ENCODE data around the gene ROBO1. TPM values are rescaled to one million over a fixed set of nuclear protein-coding genes. Genes with fewer than 3 reads are reported as not detected.

ROBO1 gene
- total RNA-seq, 1 donor from 2014 or later, result 169 TPM

DNA sequence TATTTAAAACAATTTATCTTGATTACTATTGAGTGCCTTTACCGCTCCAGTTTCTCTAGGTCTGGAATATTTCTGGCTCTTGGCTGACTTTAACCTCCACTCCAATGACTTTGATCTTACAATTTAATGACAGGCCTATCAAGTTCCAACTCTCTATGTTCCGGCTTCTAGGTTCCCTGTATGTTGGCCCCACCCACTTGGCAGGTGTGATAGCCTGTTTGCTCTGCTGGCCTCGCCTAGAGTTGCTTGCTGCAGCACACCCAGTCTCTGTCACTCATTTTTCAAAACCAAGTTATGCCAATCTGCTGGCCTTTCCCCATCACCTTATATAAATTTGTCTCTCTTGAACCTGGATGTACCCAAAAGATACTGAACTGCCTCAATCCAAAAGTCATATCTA is 428.0 kb downstream of the ROBO1 start:
- TF ChIP-seq CTCF (IDR thresholded peaks at IDR 0.05), result no peak
- no peak for TF ChIP-seq EZH2phosphoT487 (IDR thresholded peaks at IDR 0.05)
- TF ChIP-seq EZH2 (IDR thresholded peaks at IDR 0.05), result no peak
- Mint-ChIP-seq H3K36me3 (no peaks in the 10 kb centered on the region), H3K4me1 (no peaks in the 10 kb centered on the region), H3K4me3 (no peak overlapping the region), H3K27ac (no peak overlapping the region), H3K27me3 (ENCODE audit: insufficient read depth, low read depth) (no peaks in the 10 kb centered on the region), H3K9me3 (peaks cover 6% of the 10 kb centered on the region)
- H4K20me1 ChIP-seq (ENCODE audit: low read depth), result no peaks in the 10 kb centered on the region
- no peaks in the 10 kb centered on the region for H3K9me3 ChIP-seq (ENCODE audit: low read depth)
- H3K9ac ChIP-seq, result no peak overlapping the region
- no peak overlapping the region for H2AFZ ChIP-seq (replicated peaks)
- no peaks in the 10 kb centered on the region for H3K4me1 ChIP-seq
- H3K27me3 ChIP-seq, result no peaks in the 10 kb centered on the region
- H3K4me2 ChIP-seq, result no peak overlapping the region
- H3K36me3 ChIP-seq, result no peaks in the 10 kb centered on the region
- no peak for DNase-seq (ENCODE audit: low spot score)
- H3F3A ChIP-seq (ENCODE audit: low read depth), result no peaks in the 10 kb centered on the region
- H3K4me3 ChIP-seq, result no peak overlapping the region
- no peaks in the 10 kb centered on the region for H3K79me2 ChIP-seq (ENCODE audit: low read depth)
- H3K27ac ChIP-seq, result no peak overlapping the region

DNA sequence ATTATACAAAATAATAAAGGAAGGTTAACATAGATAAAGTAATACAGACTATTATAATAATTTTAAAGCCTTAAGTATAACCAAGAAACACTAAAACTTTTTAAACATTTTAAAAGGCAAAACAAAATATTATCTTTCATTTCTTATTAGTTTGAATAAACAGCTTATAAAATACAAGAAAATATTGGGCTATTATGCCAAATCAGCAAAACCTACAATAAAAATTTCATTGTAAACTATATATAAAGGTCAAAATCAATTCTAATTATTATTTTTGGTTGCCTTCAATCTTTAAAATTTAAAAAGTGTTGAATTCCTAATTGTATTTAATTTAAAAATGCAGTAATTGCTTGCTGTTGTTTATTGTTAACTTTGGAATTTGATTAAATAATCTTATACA is 430.0 kb downstream of the ROBO1 start:
- DNase-seq (ENCODE audit: low spot score), result no peak
- no peak overlapping the region for H2AFZ ChIP-seq (replicated peaks)
- Mint-ChIP-seq H3K4me1 (no peaks in the 10 kb centered on the region), H3K27me3 (ENCODE audit: insufficient read depth, low read depth) (no peaks in the 10 kb centered on the region), H3K4me3 (no peak overlapping the region), H3K9me3 (peaks cover 6% of the 10 kb centered on the region), H3K27ac (no peak overlapping the region), H3K36me3 (no peaks in the 10 kb centered on the region)
- H4K20me1 ChIP-seq (ENCODE audit: low read depth), result no peaks in the 10 kb centered on the region
- H3K4me2 ChIP-seq, result no peak overlapping the region
- no peaks in the 10 kb centered on the region for H3K36me3 ChIP-seq
- no peak for TF ChIP-seq CTCF (IDR thresholded peaks at IDR 0.05)
- no peak for TF ChIP-seq EZH2phosphoT487 (IDR thresholded peaks at IDR 0.05)
- no peak for TF ChIP-seq EZH2 (IDR thresholded peaks at IDR 0.05)
- H3K79me2 ChIP-seq (ENCODE audit: low read depth), result no peaks in the 10 kb centered on the region
- no peaks in the 10 kb centered on the region for H3K27me3 ChIP-seq
- H3F3A ChIP-seq (ENCODE audit: low read depth), result no peaks in the 10 kb centered on the region
- H3K9ac ChIP-seq, result no peak overlapping the region
- no peaks in the 10 kb centered on the region for H3K4me1 ChIP-seq
- H3K4me3 ChIP-seq, result no peak overlapping the region
- H3K9me3 ChIP-seq (ENCODE audit: low read depth), result no peaks in the 10 kb centered on the region
- no peak overlapping the region for H3K27ac ChIP-seq

DNA sequence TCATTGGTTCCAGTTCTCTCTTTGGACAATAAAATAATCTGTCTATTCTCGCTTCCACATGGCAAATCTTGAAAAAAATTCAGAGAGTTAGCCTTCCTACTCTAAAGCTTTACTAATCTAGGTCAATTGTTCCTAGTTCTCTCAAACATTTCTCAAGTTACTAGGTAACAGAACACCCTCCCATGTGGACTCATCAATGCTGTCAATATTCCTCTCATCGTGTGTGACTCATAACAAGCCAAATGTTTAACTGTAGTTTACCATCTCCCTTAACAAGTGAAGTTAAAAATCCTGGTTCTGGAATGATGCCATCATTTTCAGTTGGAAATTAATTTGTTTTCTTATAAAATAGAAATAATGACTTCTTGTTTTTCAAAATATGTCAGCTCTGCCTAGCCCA is 438.6 kb downstream of the ROBO1 start:
- no peaks in the 10 kb centered on the region for H3K9me3 Mint-ChIP-seq
- Histone ChIP-seq H3K4me3 (no peak overlapping the region), H3K4me2 (no peak overlapping the region), H3K79me2 (ENCODE audit: low read depth) (no peaks in the 10 kb centered on the region), H3K36me3 (no peaks in the 10 kb centered on the region), H3K4me1 (no peaks in the 10 kb centered on the region), H4K20me1 (ENCODE audit: low read depth) (no peaks in the 10 kb centered on the region), H3K9me3 (ENCODE audit: low read depth) (no peaks in the 10 kb centered on the region), H3K27ac (no peak overlapping the region), H2AFZ (replicated peaks) (peak overlapping the region; percentile 76), H3K27me3 (no peaks in the 10 kb centered on the region), H3K9ac (no peak overlapping the region), H3F3A (ENCODE audit: low read depth) (no peaks in the 10 kb centered on the region)
- no peak for DNase-seq (ENCODE audit: low spot score)
- H3K4me1 Mint-ChIP-seq, result peaks cover 4% of the 10 kb centered on the region
- peaks cover 3% of the 10 kb centered on the region for H3K27me3 Mint-ChIP-seq (ENCODE audit: insufficient read depth, low read depth)
- no peaks in the 10 kb centered on the region for H3K36me3 Mint-ChIP-seq
- peak overlapping the region; percentile 69 for H3K27ac Mint-ChIP-seq
- TF ChIP-seq EZH2phosphoT487 (IDR thresholded peaks at IDR 0.05) (no peak), EZH2 (IDR thresholded peaks at IDR 0.05) (no peak), CTCF (IDR thresholded peaks at IDR 0.05) (no peak)
- no peak overlapping the region for H3K4me3 Mint-ChIP-seq
